Right ventricle myocardium inferior (tissue), 1 donor: ENCODE measurements around the gene MEGF9. TPM values are rescaled to one million over a fixed set of nuclear protein-coding genes. Genes with fewer than 3 reads are reported as not detected.
A peak's percentile ranks its signal among the peaks of the same experiment; 100 is the strongest.

Experiments
- ATAC-seq: fragments of 200-7000 bp; cut with Tn5 transposase; one replicate; pipeline ENCODE4 v1.9.1; 2020; ENCODE audit warnings: mild to moderate bottlenecking, moderate library complexity
- DNase-seq: peaks from one replicate; pipeline ENCODE4 v3.0.0; 2021; ENCODE audit errors: missing footprints
- intact Hi-C: fragments of 100-400 bp; cut with DNase I; formaldehyde crosslinking; loops from one replicate; pipeline ENCODE4 v1.11.0; 2022
- total RNA-seq: library from RNA; stranded (reverse); fragmentation: NEBNext Ultra II Directional; extraction: Animal tissue kit (Norgen Biotek cat#: 25700); gene quantifications from one replicate; pipeline ENCODE4 v1.2.1, GENCODE V29; 2021
- donor health status: DM: no; HTN: yes; CAD: no; lungs with severe emphysema.

The MEGF9 gene
- total RNA-seq, 1 donor from 2014 or later = 25.2 TPM

DNA sequence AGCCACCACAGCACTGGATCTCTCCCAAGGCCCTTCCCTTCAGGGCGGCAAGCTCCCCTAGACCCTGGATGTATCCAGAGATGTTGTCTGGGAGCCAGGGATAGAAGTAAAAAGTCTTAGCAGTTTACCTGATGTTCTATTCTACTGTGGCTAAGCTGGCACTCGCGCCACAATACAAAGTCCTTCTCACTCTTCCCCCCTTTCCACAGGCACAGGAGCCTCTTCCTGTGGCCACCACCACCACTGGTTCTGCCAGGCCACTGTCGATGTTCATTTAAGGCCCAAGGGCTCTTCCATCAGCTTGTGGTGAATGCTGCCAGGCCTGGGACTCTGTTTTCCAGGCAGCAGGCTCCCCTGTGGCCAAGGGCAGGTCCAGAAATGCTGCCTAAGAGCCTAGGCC lies 33.7 kb downstream of the MEGF9 start:
- no peak for ATAC-seq
- DNase-seq = no peak
- intact Hi-C loops = no loop called here

DNA sequence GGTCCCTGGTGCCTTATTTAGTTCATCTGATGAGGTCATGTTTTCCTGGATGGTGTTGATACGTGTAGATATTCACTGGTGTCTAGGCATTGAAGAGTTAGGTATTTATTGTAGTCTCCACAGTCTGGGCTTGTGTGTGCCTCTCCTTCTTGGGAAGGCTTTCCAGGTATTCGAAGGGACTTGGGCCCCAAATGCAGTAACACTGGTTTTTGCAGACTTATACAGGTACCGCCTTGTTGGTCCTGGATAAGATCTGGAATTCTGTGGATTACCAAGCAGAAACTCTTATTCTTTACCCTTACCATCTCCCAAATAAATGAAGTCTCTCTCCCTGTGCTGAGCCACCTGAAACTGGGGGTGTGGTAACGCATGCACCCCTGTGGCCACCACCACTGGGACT lies 34.1 kb downstream of the MEGF9 start:
- ATAC-seq = no peak
- intact Hi-C loops = no loop called here
- DNase-seq = no peak

DNA sequence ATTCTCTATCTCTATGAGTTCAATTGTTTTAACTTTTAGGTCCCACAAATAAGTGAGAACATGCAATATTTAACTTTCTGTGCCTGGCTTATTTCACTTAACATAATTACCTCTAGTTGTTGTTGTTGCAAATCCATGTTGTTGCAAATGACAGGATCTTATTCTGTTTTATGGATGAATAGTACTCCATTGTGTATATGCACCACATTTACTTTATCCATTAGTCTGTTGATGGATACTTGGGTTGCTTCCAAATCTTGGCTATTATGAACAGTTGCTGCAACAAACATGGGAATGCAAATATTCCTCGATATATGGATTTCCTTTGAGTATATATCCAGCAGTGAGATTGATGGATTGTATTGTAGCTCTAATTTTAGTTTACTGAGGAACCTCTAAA lies 36.3 kb downstream of the MEGF9 start:
- DNase-seq = no peak
- intact Hi-C loops = no loop called here
- no peak for ATAC-seq

DNA sequence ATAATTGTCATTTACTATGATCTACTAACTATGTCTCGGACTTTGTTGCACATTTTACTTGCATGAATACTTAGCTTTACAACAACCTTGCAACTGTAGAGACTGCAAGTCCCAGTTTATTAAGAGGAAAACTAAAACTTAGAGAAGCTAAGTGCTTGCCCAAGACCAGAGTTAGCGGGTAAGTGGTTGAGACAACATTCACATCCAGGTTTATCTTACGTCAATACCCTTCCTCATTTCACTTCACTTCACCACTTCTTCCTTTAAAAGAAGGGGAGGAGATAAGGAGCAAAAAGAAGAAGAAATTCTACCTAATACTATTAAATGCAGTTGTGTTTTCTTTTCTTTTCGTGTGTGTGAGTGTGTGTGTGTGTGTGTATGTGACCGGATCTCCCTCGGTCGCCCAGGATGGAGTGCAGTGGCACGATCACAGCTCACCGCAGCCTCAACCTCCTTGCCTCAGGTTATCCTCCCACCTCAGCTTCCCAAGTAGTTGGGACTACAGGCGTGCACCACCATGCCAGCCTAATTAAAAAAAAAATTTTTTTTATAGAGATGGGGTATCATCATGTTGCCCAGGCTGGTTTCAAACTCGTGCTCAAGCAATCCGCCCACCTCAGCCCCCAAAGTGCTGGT lies 37.4 kb downstream of the MEGF9 start:
- no peak for ATAC-seq
- intact Hi-C loops = no loop called here

DNA sequence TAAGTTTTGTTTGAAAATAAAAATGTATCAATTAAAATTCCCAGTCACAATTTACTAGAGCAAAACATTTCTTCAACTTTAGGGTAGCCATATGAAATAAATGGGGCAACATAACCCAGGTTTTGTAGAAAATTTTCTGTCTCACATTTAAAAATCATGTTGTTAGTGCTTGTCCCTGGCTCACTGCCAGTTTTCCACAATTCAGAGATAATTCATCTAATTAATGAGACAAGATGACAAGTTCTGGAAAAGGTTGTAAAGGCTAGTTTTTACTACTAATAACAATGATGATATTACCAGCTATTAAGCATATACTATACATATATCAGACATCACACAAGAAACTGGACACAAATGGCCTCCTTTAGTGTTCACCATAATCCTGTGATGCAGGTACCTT lies 45.9 kb downstream of the MEGF9 start:
- ATAC-seq (no peak), DNase-seq (no peak)
- intact Hi-C loops = no loop called here

More for the DNA sequence above, 37.4 kb downstream of the MEGF9 start:
- DNase-seq = peak; percentile 52

DNA sequence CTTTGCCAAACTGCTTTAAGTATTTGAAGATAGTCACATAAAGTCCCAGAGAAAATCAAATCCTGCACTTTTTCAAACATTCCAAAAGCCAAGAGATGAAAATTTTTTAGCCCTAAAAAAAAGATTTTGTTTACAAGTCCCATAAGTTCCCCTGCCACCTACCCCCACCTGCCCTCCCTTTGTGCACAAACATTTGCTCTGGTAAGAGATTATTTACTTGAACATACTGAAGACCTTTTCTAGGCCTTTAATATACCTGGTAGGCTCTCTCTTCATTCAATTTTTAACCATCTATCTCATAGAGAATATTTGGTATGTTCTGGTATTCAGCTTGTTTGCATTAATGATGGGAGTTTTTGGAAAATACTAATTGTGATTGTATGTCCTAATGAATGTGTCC lies 50.3 kb downstream of the MEGF9 start:
- ATAC-seq (no peak), DNase-seq (no peak)
- intact Hi-C loops = no loop called here

DNA sequence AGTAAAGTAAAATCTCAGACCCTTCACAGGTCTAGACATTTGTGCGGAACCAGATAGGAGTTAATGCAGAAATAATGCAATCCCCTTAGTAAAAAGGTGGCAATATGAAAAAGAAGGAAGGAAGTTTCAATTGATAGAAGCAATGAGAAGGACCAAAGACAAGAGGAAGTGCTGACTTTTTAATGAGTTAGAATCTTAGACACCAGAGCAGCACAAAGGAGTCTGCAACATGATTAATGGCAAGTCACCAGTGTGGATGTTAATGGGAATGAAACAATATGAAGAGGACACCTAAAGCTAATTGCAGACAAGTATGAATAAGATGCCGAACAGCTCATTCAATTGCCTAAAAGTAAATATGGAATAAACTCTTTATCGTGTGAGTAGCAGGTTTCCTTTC lies 50.9 kb downstream of the MEGF9 start:
- intact Hi-C loops = no loop called here
- ATAC-seq (no peak), DNase-seq (no peak)

DNA sequence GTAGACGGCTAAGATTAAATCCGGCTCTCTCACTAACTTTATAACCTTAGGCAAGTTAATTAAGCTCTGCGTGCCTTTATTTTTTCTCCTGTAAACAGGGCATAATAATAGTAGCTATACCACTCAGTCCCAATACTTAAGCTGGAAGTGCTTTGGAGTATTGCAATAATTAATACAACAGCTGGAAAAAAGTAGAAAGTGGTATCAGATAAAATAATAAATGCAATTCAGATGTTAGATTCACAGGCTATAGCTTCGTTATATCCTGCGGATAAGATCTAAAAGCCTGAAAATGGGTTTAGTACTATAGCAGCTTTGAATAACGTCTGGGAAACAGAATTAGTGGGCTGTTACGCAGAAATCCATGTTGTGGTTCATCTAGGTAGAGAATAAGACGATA lies 51.8 kb downstream of the MEGF9 start:
- ATAC-seq = no peak
- DNase-seq = no peak
- intact Hi-C loops = no loop called here

DNA sequence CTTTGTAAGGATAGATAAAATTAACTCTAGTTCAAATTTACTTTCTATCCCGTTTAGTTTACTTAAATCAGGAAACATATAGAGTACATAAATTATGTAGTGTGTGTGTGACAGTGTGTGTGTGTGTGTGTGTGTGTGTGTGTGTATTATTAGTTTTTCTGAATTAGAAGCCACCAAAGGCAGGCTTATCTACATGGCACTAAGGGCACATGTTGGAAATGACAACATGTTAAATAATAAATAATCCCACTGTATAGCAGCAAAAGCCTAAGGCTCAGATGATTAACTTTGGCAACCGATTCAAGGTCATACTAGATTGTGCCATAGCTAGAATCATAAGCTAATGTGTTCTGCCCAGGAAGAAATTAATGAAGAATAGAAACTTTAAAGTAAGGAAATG lies 54.6 kb downstream of the MEGF9 start:
- no peak for ATAC-seq
- intact Hi-C loops = no loop called here
- no peak for DNase-seq

DNA sequence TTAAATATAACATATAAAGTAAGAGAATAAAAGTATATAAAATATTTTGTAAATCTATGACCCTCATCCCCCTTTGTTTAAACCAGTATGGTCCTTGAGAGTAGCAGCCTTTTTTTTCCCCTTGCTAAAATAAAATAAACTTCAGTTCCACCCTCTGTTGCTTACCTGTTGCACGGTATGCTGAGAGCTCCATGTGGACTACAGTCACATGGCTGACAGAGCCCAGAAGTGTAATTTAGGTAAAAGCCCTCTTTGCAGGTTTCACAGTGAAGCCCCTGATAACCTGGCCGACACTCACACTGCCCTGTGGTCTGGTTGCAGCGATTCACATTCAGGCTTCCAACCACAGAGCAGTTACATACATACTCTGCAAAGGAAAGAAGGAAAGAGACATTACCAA lies 55.1 kb downstream of the MEGF9 start:
- intact Hi-C loops = no loop called here
- ATAC-seq (no peak), DNase-seq (no peak)

DNA sequence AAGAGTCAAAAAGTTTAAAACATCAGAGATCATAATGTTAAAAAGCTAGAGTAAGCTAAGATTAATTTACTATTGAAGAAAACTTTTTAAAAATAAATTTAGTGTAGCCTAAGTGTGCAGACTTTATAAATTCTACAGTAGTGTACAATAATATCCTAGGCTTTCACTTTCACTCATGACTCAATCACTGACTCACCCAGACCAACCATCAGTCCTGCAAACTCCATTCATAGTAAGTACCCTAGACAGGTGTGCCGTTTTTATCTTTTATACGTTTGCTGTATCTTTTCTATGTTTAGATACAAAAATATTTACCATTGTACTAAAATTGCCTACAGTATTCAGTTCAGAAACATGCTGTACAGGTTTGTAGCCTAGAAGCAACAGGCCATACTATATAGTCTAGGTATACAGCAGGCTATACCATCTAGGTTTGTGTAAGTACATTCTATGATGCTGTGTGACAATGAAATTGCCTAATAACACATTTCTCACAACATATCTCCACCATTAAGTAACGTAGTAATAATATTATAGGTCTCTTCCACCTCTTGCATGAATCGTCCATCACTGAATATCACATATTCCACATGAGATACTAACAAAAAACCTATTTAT lies 59.2 kb downstream of the MEGF9 start:
- intact Hi-C loops = no loop called here
- ATAC-seq (no peak), DNase-seq (no peak)

DNA sequence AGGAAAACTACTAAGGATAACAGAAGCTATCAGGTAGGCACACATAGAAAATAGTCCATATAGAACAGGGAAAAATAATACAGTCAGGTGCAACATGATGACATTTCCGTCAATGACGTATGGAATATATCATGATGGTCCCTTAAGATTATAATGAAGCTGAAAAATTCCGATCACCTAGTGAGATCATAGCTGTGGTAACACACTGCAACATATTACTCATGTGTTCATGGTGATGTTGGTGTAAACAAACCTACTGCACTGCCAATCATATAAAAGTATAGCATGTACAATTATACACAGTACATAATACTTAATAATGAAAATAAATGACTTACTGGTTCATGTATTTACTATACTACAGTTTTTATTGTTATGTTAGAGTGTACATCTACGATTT lies 60.0 kb downstream of the MEGF9 start:
- intact Hi-C loops = no loop called here
- no peak for DNase-seq
- no peak for ATAC-seq

DNA sequence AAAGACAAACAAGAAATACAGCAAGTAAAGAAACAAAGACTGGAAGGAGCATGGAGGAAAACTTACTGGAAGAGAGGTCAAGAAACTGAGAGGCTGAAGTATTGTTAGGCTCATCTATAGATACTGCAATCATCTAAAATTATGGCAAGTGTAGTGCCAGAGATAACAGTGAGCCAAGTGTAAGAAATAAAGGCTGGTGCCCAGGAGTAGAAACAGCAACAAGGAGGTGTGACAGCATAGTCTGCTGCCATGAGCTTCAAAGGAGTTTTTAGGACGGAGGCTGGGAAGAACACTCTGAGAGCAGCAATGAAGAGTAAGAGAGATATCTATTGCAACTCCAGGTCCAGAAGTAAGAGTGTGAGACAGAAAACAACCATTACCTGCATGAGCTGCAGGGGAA lies 60.5 kb downstream of the MEGF9 start:
- ATAC-seq = no peak

DNA sequence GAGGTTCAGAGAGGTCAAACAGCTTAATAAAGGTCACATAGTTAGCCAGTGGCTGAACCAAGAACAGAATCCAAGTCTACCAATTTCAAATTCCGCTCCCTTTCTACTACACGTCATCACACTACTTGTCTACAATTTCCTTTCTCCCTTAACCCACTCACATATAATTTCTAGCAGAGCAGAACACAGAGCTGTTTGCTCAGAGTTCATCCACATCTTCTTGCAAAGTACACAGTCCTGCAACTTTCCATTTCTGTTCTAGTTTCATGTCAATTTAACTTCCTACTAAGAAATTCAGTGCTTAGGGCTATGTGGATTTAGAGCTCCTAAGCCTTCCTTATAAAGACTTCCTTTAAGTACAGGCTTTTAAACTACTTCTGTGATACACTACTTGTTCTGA lies 61.3 kb downstream of the MEGF9 start:
- DNase-seq (no peak), ATAC-seq (no peak)
- intact Hi-C loops = no loop called here

More for the DNA sequence above, 60.5 kb downstream of the MEGF9 start:
- intact Hi-C loops = no loop called here
- no peak for DNase-seq

DNA sequence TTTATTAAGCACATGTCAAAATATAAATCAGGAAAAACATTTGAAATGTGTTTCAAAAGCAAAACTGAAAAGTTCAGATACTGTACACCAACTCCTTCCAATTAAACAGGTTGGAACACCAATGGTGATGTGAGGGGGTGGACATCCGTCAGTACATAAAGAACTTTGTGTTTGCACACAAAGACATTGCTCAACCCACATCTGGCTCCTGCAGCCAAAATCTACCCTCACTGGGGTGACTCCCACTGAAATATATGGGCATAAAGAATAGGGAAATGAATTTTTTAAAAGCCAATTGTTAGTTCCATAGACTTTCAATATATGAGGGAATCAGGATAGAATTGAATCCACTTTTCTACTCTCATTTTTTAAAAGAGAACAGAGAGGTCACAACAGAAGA lies 63.9 kb downstream of the MEGF9 start:
- no peak for ATAC-seq
- intact Hi-C loops = no loop called here
- no peak for DNase-seq

DNA sequence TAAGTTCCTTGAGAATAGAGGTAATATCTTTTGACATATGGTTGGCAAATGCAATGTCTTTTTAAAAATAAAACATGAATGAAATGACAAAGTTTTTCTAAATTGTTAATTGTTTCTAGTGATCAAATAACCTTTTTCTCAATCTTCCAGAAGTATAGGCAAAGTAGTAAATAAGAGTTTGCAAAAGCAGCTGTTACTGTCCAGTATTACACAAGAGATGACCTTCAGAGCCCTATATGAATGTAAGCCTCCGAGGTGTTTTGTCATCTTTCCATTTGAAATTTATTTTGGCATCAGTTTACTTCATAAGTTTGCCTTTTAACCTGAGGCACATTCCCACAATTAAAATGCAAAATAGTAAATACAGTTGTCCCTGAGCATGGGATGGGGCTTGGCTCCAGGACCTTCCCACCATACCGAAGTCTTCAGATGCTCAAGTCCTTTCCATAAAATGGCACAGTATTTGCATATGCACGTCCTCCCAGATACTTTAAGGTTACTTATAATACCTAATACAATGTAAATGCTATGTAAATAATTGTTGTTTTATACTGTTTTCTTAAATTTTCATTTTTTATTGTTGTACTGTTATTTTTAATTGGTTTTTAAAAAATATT lies 65.6 kb downstream of the MEGF9 start:
- DNase-seq (no peak), ATAC-seq (no peak)
- intact Hi-C loops = no loop called here

DNA sequence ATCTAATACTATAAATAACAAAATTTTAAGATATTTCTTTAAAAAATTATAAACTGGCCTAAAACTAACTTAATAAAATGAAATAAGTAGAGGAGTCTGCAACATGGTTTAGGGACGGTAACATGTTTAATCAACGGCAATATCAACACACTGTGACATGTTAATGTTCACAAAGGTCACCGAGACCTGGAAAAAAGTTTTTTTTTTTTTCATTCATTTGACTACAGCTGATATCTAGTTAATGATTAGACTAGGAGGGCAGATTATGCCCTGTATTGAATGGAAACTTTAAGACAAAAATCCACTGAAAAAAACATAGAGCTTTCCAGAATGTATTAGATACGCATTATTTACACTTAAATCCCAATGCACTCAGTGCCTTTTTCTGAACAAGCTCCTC lies 67.3 kb downstream of the MEGF9 start:
- intact Hi-C loops = no loop called here
- no peak for ATAC-seq
- no peak for DNase-seq

DNA sequence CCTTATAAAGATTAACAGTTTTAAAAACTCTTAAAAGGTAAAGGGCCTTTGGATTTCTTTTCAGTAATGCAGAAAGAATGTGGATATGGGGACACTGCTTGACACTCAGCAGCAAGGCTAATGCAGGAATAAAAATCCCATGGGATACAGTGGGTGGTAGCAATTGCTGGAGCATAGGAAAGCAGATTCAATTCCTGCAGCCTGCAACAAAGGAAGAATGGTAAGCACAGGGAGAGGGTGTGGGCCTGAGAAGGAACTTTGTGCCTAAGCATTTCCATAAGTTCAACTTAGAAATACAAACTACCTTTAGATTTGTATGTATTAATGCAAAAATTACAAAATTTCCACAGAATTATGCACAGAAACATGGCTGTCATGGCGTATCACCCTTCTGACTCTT lies 68.5 kb downstream of the MEGF9 start:
- intact Hi-C loops = no loop called here
- ATAC-seq = no peak

DNA sequence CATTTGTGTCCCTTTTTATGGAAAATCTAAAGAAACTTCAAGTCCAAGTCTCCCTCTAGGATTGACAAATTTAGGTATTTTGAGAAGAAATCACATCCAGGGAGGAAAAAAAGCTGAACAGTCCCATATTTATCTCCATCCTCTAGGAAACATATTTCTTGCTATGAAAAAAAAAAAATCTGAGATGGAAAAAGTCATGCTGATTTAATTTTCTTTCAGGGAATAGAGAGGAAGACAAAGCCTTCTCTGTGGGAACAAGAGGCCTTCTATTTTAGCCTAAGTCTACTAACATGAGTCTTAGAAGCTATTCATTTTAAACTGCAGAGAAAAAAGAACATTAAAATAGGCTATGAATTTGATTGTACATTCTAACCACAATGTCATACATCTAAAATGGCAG lies 71.2 kb downstream of the MEGF9 start:
- ATAC-seq = no peak
- intact Hi-C loops = no loop called here
- DNase-seq = no peak

More for the DNA sequence above, 68.5 kb downstream of the MEGF9 start:
- no peak for DNase-seq

DNA sequence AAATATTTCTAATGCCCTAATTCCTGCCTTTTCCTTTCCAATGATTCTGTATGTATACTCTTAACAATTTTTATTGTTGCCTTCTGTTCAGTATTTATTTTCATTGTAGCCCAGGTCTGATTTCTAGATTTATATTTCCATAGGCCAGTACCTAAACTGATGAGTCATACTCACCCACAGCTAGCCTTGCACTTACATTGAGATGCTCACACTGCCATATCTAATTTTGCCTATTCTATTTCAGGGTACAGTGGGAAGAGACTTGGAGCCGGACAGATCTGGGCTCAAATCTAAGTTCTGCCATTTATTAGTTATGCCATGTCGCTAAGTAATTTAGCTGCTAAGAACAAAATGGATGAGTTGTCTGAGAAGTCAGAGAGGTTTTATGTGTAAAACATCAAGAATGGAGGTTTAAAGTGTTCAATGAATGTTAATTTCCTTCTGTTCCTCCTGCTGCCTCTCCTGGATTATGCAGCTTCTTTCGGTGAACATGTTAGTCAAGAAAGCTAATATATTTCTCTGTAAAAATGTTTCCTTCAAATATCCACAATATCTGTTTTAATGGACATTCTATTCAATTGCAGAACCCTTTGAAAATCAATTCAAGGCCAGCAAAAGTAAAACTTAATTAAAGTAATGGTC lies 72.0 kb downstream of the MEGF9 start:
- DNase-seq (no peak), ATAC-seq (no peak)
- intact Hi-C loops = no loop called here
